NCI-H1930 (cell line): ENCODE results near the gene DAND5.
A peak's percentile ranks its signal among the peaks of the same experiment; 100 is the strongest.
"Not testable (repeated sequence)": the region's sequence is repeated elsewhere in the genome, so short reads cannot be mapped to it uniquely, and the experiment has no call there.

ENCODE experiments used
- DNase-seq, 2 experiments: peaks; one replicate each; lab custom pipeline; 2025; lab: John Stamatoyannopoulos, UW

Gene DAND5

GRCh38 chr19:12946092-12946721 is 23.2 kb upstream of the DAND5 start:
- peak in 1 of 2 experiments; percentile 15 for DNase-seq

GRCh38 chr19:12946731-12947496 is 22.5 kb upstream of the DAND5 start:
- DNase-seq = no peak

GRCh38 chr19:12947702-12948611 is 21.4 kb upstream of the DAND5 start:
- DNase-seq = no peak

GRCh38 chr19:12948612-12949362 is 20.6 kb upstream of the DAND5 start:
- DNase-seq = no peak

- DNase-seq = no peak
Measured at GRCh38 chr19:12949363-12950283, 19.8 kb upstream of the DAND5 start.

- DNase-seq = not testable (repeated sequence)
Measured at GRCh38 chr19:12952050-12952449, 17.3 kb upstream of the DAND5 start.

GRCh38 chr19:12952488-12953137 is 16.8 kb upstream of the DAND5 start:
- DNase-seq = no peak

GRCh38 chr19:12953138-12953798 is 16.1 kb upstream of the DAND5 start:
- no peak for DNase-seq

GRCh38 chr19:12953799-12954611 is 15.4 kb upstream of the DAND5 start:
- DNase-seq = no peak

- no peak for DNase-seq
Measured at GRCh38 chr19:12954612-12954962, 14.8 kb upstream of the DAND5 start.

GRCh38 chr19:12955575-12955974 is 13.8 kb upstream of the DAND5 start:
- DNase-seq = not testable (repeated sequence)

- no peak for DNase-seq
Measured at GRCh38 chr19:12955996-12956395, 13.4 kb upstream of the DAND5 start.

GRCh38 chr19:12956446-12957388 is 12.7 kb upstream of the DAND5 start, which contains the start of gene GADD45GIP1:
GADD45GIP1 (minus strand) TSS chr19:12957223; CDS start chr19:12957212, 11 bp downstream.
- DNase-seq = peak; percentile 28 to 60

GRCh38 chr19:12957389-12957952 is 11.9 kb upstream of the DAND5 start:
- DNase-seq = not testable (repeated sequence)

- no peak for DNase-seq
Measured at GRCh38 chr19:12959481-12959880, 9.9 kb upstream of the DAND5 start.

GRCh38 chr19:12965017-12965811 is 4.2 kb upstream of the DAND5 start:
- peak; percentile 59 to 74 for DNase-seq
